Mucosa of rectum (tissue), 2 donors: ENCODE data around the gene SYT12.
"Not testable (repeated sequence)": the region's sequence is repeated elsewhere in the genome, so short reads cannot be mapped to it uniquely, and the experiment has no call there.

Experiments used
- H3K27ac ChIP-seq, 2 donors: one replicate each; pipeline ENCODE4 v1.7.0; 2013; ENCODE audit warnings: inconsistent platforms in 2 of 2, low read depth in 2 of 2, low read length in 2 of 2
- H3K27me3 ChIP-seq, 2 donors: one replicate each; pipeline ENCODE4 v1.7.0; 2013; ENCODE audit warnings: low read length in 2 of 2; ENCODE audit not compliant: control insufficient read depth in 2 of 2, insufficient read depth in 2 of 2
- H3K36me3 ChIP-seq, 2 donors: one replicate each; pipeline ENCODE4 v1.7.0; 2013; ENCODE audit warnings: low read length in 2 of 2; ENCODE audit not compliant: control insufficient read depth in 2 of 2, insufficient read depth in 2 of 2
- H3K4me1 ChIP-seq, 2 donors: one replicate each; pipeline ENCODE4 v1.7.0; 2013; ENCODE audit warnings: low read length in 2 of 2, mild to moderate bottlenecking in 1 of 2; ENCODE audit not compliant: control insufficient read depth in 2 of 2, insufficient read depth in 2 of 2
- H3K4me3 ChIP-seq, 2 donors: one replicate each; pipeline ENCODE4 v1.7.0; 2013; ENCODE audit warnings: low read length in 2 of 2
- H3K9ac ChIP-seq, 2 donors: one replicate each; pipeline ENCODE4 v1.7.0; 2013; ENCODE audit warnings: low read length in 2 of 2, low read depth in 1 of 2, mild to moderate bottlenecking in 1 of 2
- H3K9me3 ChIP-seq, 2 donors: one replicate each; pipeline ENCODE4 v1.7.0; 2013; ENCODE audit warnings: low read length in 2 of 2; ENCODE audit not compliant: control insufficient read depth in 2 of 2
- donor health status: healthy.
- donor health status: Normal muscosa, but diverticular disease.

SYT12 gene

GRCh38 chr11:66979336-66979980, 43.5 kb upstream of the SYT12 start:
- H3K27me3 ChIP-seq: no peaks in the 10 kb centered on the region
- no peak overlapping the region for H3K27ac ChIP-seq
- no peaks in the 10 kb centered on the region for H3K9me3 ChIP-seq
- H3K36me3 ChIP-seq: no peaks in the 10 kb centered on the region
- H3K4me1 ChIP-seq: peaks cover 0 to 17% of the 10 kb centered on the region in 2 donors
- H3K9ac ChIP-seq: no peak overlapping the region
- H3K4me3 ChIP-seq: no peak overlapping the region

- H3K27me3 ChIP-seq: no peaks in the 10 kb centered on the region
- no peaks in the 10 kb centered on the region for H3K9me3 ChIP-seq
- H3K4me3 ChIP-seq: no peak overlapping the region
- peaks cover 0 to 17% of the 10 kb centered on the region in 2 donors for H3K4me1 ChIP-seq
- no peaks in the 10 kb centered on the region for H3K36me3 ChIP-seq
- H3K27ac ChIP-seq: no peak overlapping the region
- no peak overlapping the region for H3K9ac ChIP-seq
Measured at GRCh38 chr11:66981976-66982578, 40.9 kb upstream of the SYT12 start.

GRCh38 chr11:66983275-66983924, 39.5 kb upstream of the SYT12 start:
- Histone ChIP-seq H3K27ac (peak overlapping the region in 1 of 2 donors; percentile 38), H3K9me3 (no peaks in the 10 kb centered on the region), H3K4me1 (peaks cover 0 to 17% of the 10 kb centered on the region in 2 donors), H3K27me3 (no peaks in the 10 kb centered on the region), H3K9ac (no peak overlapping the region), H3K36me3 (no peaks in the 10 kb centered on the region), H3K4me3 (no peak overlapping the region)

GRCh38 chr11:66985508-66986177, 37.3 kb upstream of the SYT12 start:
- no peak overlapping the region for H3K4me3 ChIP-seq
- no peak overlapping the region for H3K9ac ChIP-seq
- no peaks in the 10 kb centered on the region for H3K9me3 ChIP-seq
- H3K27me3 ChIP-seq: peaks cover 0 to 2% of the 10 kb centered on the region in 2 donors
- H3K36me3 ChIP-seq: no peaks in the 10 kb centered on the region
- no peak overlapping the region for H3K27ac ChIP-seq
- H3K4me1 ChIP-seq: peaks cover 0 to 17% of the 10 kb centered on the region in 2 donors

- H3K4me1 ChIP-seq: peaks cover 0 to 17% of the 10 kb centered on the region in 2 donors
- no peaks in the 10 kb centered on the region for H3K9me3 ChIP-seq
- H3K27me3 ChIP-seq: peaks cover 0 to 2% of the 10 kb centered on the region in 2 donors
- no peak overlapping the region for H3K27ac ChIP-seq
- H3K9ac ChIP-seq: no peak overlapping the region
- H3K4me3 ChIP-seq: no peak overlapping the region
- H3K36me3 ChIP-seq: no peaks in the 10 kb centered on the region
Measured at GRCh38 chr11:66986178-66986545, 36.8 kb upstream of the SYT12 start.

- H3K4me1 ChIP-seq: peaks cover 0 to 10% of the 10 kb centered on the region in 2 donors
- H3K9ac ChIP-seq: no peak overlapping the region
- H3K27me3 ChIP-seq: peaks cover 0 to 2% of the 10 kb centered on the region in 2 donors
- no peak overlapping the region for H3K27ac ChIP-seq
- H3K36me3 ChIP-seq: no peaks in the 10 kb centered on the region
- H3K4me3 ChIP-seq: no peak overlapping the region
- no peaks in the 10 kb centered on the region for H3K9me3 ChIP-seq
Measured at GRCh38 chr11:66987158-66987620, 35.7 kb upstream of the SYT12 start.

GRCh38 chr11:66987924-66988637, 34.9 kb upstream of the SYT12 start:
- Histone ChIP-seq H3K4me1 (peaks cover 0 to 8% of the 10 kb centered on the region in 2 donors), H3K9me3 (no peaks in the 10 kb centered on the region), H3K9ac (no peak overlapping the region), H3K27me3 (peaks cover 0 to 2% of the 10 kb centered on the region in 2 donors), H3K4me3 (no peak overlapping the region), H3K36me3 (no peaks in the 10 kb centered on the region), H3K27ac (no peak overlapping the region)

- not testable (repeated sequence) for H3K9me3 ChIP-seq, H3K4me1 ChIP-seq, H3K9ac ChIP-seq, H3K4me3 ChIP-seq, H3K27me3 ChIP-seq, H3K36me3 ChIP-seq, H3K27ac ChIP-seq
Measured at GRCh38 chr11:66988741-66989140, 34.2 kb upstream of the SYT12 start.

- not testable (repeated sequence) for H3K9me3 ChIP-seq, H3K27me3 ChIP-seq, H3K4me1 ChIP-seq, H3K9ac ChIP-seq, H3K36me3 ChIP-seq, H3K27ac ChIP-seq, H3K4me3 ChIP-seq
Measured at GRCh38 chr11:66989360-66989759, 33.6 kb upstream of the SYT12 start.
